Measurements from ENCODE around the gene RBM4.
"Not testable (repeated sequence)": the region's sequence is repeated elsewhere in the genome, so short reads cannot be mapped to it uniquely, and the experiment has no call there.

RBM4 gene

GRCh38 chr11:66638177-66639065, at the start of gene RBM4:
Gene RBM4 (plus strand): TSS chr11:66638703. CDS start chr11:66639712, 1,009 bp downstream.
- H3K4me3 ChIP-seq (replicated peaks; ENCODE audit: low read depth, low read length) = peak within 1 kb of the TSS; percentile 94
- peak; percentile 100 for DNase-seq (ENCODE audit: low read depth)
- peak; percentile 3 for TF ChIP-seq CTCF (IDR thresholded peaks at IDR 0.05; ENCODE audit: low read length, missing control alignments)

- DNase-seq (ENCODE audit: low read depth); H3K4me3 ChIP-seq (replicated peaks; ENCODE audit: low read depth, low read length): not testable (repeated sequence)
Observed at GRCh38 chr11:66589315-66589714, 49.2 kb upstream of the RBM4 start.

GRCh38 chr11:66589996-66590675, 48.4 kb upstream of the RBM4 start:
- H3K4me3 ChIP-seq (replicated peaks; ENCODE audit: low read depth, low read length) = no peak overlapping the region
- DNase-seq (ENCODE audit: low read depth) = no peak
- no peak for TF ChIP-seq CTCF (IDR thresholded peaks at IDR 0.05; ENCODE audit: low read length, missing control alignments)

- H3K4me3 ChIP-seq (replicated peaks; ENCODE audit: low read depth, low read length) = no peak overlapping the region
- no peak for TF ChIP-seq CTCF (IDR thresholded peaks at IDR 0.05; ENCODE audit: low read length, missing control alignments)
- DNase-seq (ENCODE audit: low read depth) = no peak
Observed at GRCh38 chr11:66591175-66591574, 47.3 kb upstream of the RBM4 start.

GRCh38 chr11:66592457-66593302, 45.8 kb upstream of the RBM4 start, which contains the start of the genes CCDC87 and CCS:
Gene CCDC87 (minus strand): TSS chr11:66593063. CDS start chr11:66593015, 48 bp downstream.
Gene CCS (plus strand): TSS chr11:66593185. CDS start chr11:66593262, 77 bp downstream.
- TF ChIP-seq CTCF (IDR thresholded peaks at IDR 0.05; ENCODE audit: low read length, missing control alignments) = peak; percentile 56
- H3K4me3 ChIP-seq (replicated peaks; ENCODE audit: low read depth, low read length) = peak within 1 kb of the TSS; percentile 84

GRCh38 chr11:66593303-66593635, 45.2 kb upstream of the RBM4 start:
- H3K4me3 ChIP-seq (replicated peaks; ENCODE audit: low read depth, low read length) = peak overlapping the region; percentile 84
- no peak for TF ChIP-seq CTCF (IDR thresholded peaks at IDR 0.05; ENCODE audit: low read length, missing control alignments)
- no peak for DNase-seq (ENCODE audit: low read depth)

More at GRCh38 chr11:66592457-66593302, 45.8 kb upstream of the RBM4 start, which contains the start of the genes CCDC87 and CCS:
- DNase-seq (ENCODE audit: low read depth) = peak; percentile 96
